ENCODE data around the gene SRC.
A peak's percentile ranks its signal among the peaks of the same experiment; 100 is the strongest.

Gene SRC

GRCh38 chr20:37315452-37316110 is 30.4 kb upstream of the SRC start:
- peak overlapping the region in 1 of 2 donors; percentile 15 for H3K4me3 ChIP-seq (ENCODE audit: low read length in 2 of 2)
- H3K36me3 ChIP-seq (ENCODE audit: control insufficient read depth in 2 of 2, insufficient read depth in 2 of 2, low read length in 2 of 2) = peaks cover 12 to 16% of the 10 kb centered on the region in 2 donors
- H3K4me1 ChIP-seq (ENCODE audit: control insufficient read depth, insufficient read depth, low read length) = peaks cover 42% of the 10 kb centered on the region
- H3K27me3 ChIP-seq (ENCODE audit: control insufficient read depth in 1 of 2, insufficient read depth in 2 of 2, low read length in 2 of 2) = no peaks in the 10 kb centered on the region
- no peaks in the 10 kb centered on the region for H3K9me3 ChIP-seq (ENCODE audit: control insufficient read depth in 2 of 2, low read length in 2 of 2)
- H3K9ac ChIP-seq (ENCODE audit: low read length in 2 of 2) = peak overlapping the region in 1 of 2 donors; percentile 47
- H3K27ac ChIP-seq (ENCODE audit: low read length) = peak overlapping the region; percentile 87

GRCh38 chr20:37316116-37316774 is 29.7 kb upstream of the SRC start:
- peak overlapping the region in 1 of 2 donors; percentile 15 for H3K4me3 ChIP-seq (ENCODE audit: low read length in 2 of 2)
- no peak overlapping the region for H3K9ac ChIP-seq (ENCODE audit: low read length in 2 of 2)
- H3K27ac ChIP-seq (ENCODE audit: low read length) = peak overlapping the region; percentile 87
- H3K4me1 ChIP-seq (ENCODE audit: control insufficient read depth, insufficient read depth, low read length) = peaks cover 39% of the 10 kb centered on the region
- H3K9me3 ChIP-seq (ENCODE audit: control insufficient read depth in 2 of 2, low read length in 2 of 2) = no peaks in the 10 kb centered on the region
- peaks cover 11 to 16% of the 10 kb centered on the region in 2 donors for H3K36me3 ChIP-seq (ENCODE audit: control insufficient read depth in 2 of 2, insufficient read depth in 2 of 2, low read length in 2 of 2)
- H3K27me3 ChIP-seq (ENCODE audit: control insufficient read depth in 1 of 2, insufficient read depth in 2 of 2, low read length in 2 of 2) = no peaks in the 10 kb centered on the region

- Histone ChIP-seq H3K27ac (ENCODE audit: low read length) (no peak overlapping the region), H3K9me3 (ENCODE audit: control insufficient read depth in 2 of 2, low read length in 2 of 2) (no peaks in the 10 kb centered on the region), H3K27me3 (ENCODE audit: control insufficient read depth in 1 of 2, insufficient read depth in 2 of 2, low read length in 2 of 2) (no peaks in the 10 kb centered on the region), H3K9ac (ENCODE audit: low read length in 2 of 2) (no peak overlapping the region), H3K4me1 (ENCODE audit: control insufficient read depth, insufficient read depth, low read length) (peaks cover 38% of the 10 kb centered on the region), H3K4me3 (ENCODE audit: low read length in 2 of 2) (no peak overlapping the region), H3K36me3 (ENCODE audit: control insufficient read depth in 2 of 2, insufficient read depth in 2 of 2, low read length in 2 of 2) (peaks cover 11 to 16% of the 10 kb centered on the region in 2 donors)
These were observed 29.2 kb upstream of the SRC start for GRCh38 chr20:37316775-37317170.

GRCh38 chr20:37317316-37317715 is 28.6 kb upstream of the SRC start:
- no peak overlapping the region for H3K4me3 ChIP-seq (ENCODE audit: low read length in 2 of 2)
- H3K27ac ChIP-seq (ENCODE audit: low read length) = no peak overlapping the region
- peaks cover 33% of the 10 kb centered on the region for H3K4me1 ChIP-seq (ENCODE audit: control insufficient read depth, insufficient read depth, low read length)
- H3K9me3 ChIP-seq (ENCODE audit: control insufficient read depth in 2 of 2, low read length in 2 of 2) = no peaks in the 10 kb centered on the region
- H3K9ac ChIP-seq (ENCODE audit: low read length in 2 of 2) = no peak overlapping the region
- H3K36me3 ChIP-seq (ENCODE audit: control insufficient read depth in 2 of 2, insufficient read depth in 2 of 2, low read length in 2 of 2) = peaks cover 11 to 16% of the 10 kb centered on the region in 2 donors
- H3K27me3 ChIP-seq (ENCODE audit: control insufficient read depth in 1 of 2, insufficient read depth in 2 of 2, low read length in 2 of 2) = no peaks in the 10 kb centered on the region

- Histone ChIP-seq H3K9ac (ENCODE audit: low read length in 2 of 2) (no peak overlapping the region), H3K36me3 (ENCODE audit: control insufficient read depth in 2 of 2, insufficient read depth in 2 of 2, low read length in 2 of 2) (peaks cover 11 to 16% of the 10 kb centered on the region in 2 donors), H3K4me3 (ENCODE audit: low read length in 2 of 2) (no peak overlapping the region), H3K27me3 (ENCODE audit: control insufficient read depth in 1 of 2, insufficient read depth in 2 of 2, low read length in 2 of 2) (no peaks in the 10 kb centered on the region), H3K27ac (ENCODE audit: low read length) (no peak overlapping the region), H3K4me1 (ENCODE audit: control insufficient read depth, insufficient read depth, low read length) (peaks cover 26% of the 10 kb centered on the region), H3K9me3 (ENCODE audit: control insufficient read depth in 2 of 2, low read length in 2 of 2) (no peaks in the 10 kb centered on the region)
These were observed 27.8 kb upstream of the SRC start for GRCh38 chr20:37317994-37318640.

GRCh38 chr20:37319151-37319671 is 26.7 kb upstream of the SRC start:
- no peak overlapping the region for H3K27ac ChIP-seq (ENCODE audit: low read length)
- no peak overlapping the region for H3K9ac ChIP-seq (ENCODE audit: low read length in 2 of 2)
- H3K4me3 ChIP-seq (ENCODE audit: low read length in 2 of 2) = no peak overlapping the region
- no peaks in the 10 kb centered on the region for H3K9me3 ChIP-seq (ENCODE audit: control insufficient read depth in 2 of 2, low read length in 2 of 2)
- H3K36me3 ChIP-seq (ENCODE audit: control insufficient read depth in 2 of 2, insufficient read depth in 2 of 2, low read length in 2 of 2) = peaks cover 11 to 16% of the 10 kb centered on the region in 2 donors
- H3K27me3 ChIP-seq (ENCODE audit: control insufficient read depth in 1 of 2, insufficient read depth in 2 of 2, low read length in 2 of 2) = no peaks in the 10 kb centered on the region
- H3K4me1 ChIP-seq (ENCODE audit: control insufficient read depth, insufficient read depth, low read length) = peaks cover 18% of the 10 kb centered on the region

- peaks cover 18% of the 10 kb centered on the region for H3K4me1 ChIP-seq (ENCODE audit: control insufficient read depth, insufficient read depth, low read length)
- no peaks in the 10 kb centered on the region for H3K36me3 ChIP-seq (ENCODE audit: control insufficient read depth in 2 of 2, insufficient read depth in 2 of 2, low read length in 2 of 2)
- H3K4me3 ChIP-seq (ENCODE audit: low read length in 2 of 2) = no peak overlapping the region
- H3K27ac ChIP-seq (ENCODE audit: low read length) = no peak overlapping the region
- no peaks in the 10 kb centered on the region for H3K9me3 ChIP-seq (ENCODE audit: control insufficient read depth in 2 of 2, low read length in 2 of 2)
- H3K27me3 ChIP-seq (ENCODE audit: control insufficient read depth in 1 of 2, insufficient read depth in 2 of 2, low read length in 2 of 2) = no peaks in the 10 kb centered on the region
- no peak overlapping the region for H3K9ac ChIP-seq (ENCODE audit: low read length in 2 of 2)
These were observed 22.0 kb upstream of the SRC start for GRCh38 chr20:37323985-37324384.

- H3K27me3 ChIP-seq (ENCODE audit: control insufficient read depth in 1 of 2, insufficient read depth in 2 of 2, low read length in 2 of 2) = no peaks in the 10 kb centered on the region
- H3K9ac ChIP-seq (ENCODE audit: low read length in 2 of 2) = no peak overlapping the region
- no peaks in the 10 kb centered on the region for H3K9me3 ChIP-seq (ENCODE audit: control insufficient read depth in 2 of 2, low read length in 2 of 2)
- H3K27ac ChIP-seq (ENCODE audit: low read length) = no peak overlapping the region
- H3K4me3 ChIP-seq (ENCODE audit: low read length in 2 of 2) = no peak overlapping the region
- H3K4me1 ChIP-seq (ENCODE audit: control insufficient read depth, insufficient read depth, low read length) = peaks cover 18% of the 10 kb centered on the region
- H3K36me3 ChIP-seq (ENCODE audit: control insufficient read depth in 2 of 2, insufficient read depth in 2 of 2, low read length in 2 of 2) = no peaks in the 10 kb centered on the region
These were observed 20.7 kb upstream of the SRC start for GRCh38 chr20:37325206-37325605.

GRCh38 chr20:37326666-37327065 is 19.3 kb upstream of the SRC start:
- Histone ChIP-seq H3K27ac (ENCODE audit: low read length) (peak overlapping the region; percentile 70), H3K4me3 (ENCODE audit: low read length in 2 of 2) (no peak overlapping the region), H3K4me1 (ENCODE audit: control insufficient read depth, insufficient read depth, low read length) (peaks cover 24% of the 10 kb centered on the region), H3K9me3 (ENCODE audit: control insufficient read depth in 2 of 2, low read length in 2 of 2) (no peaks in the 10 kb centered on the region), H3K36me3 (ENCODE audit: control insufficient read depth in 2 of 2, insufficient read depth in 2 of 2, low read length in 2 of 2) (no peaks in the 10 kb centered on the region), H3K27me3 (ENCODE audit: control insufficient read depth in 1 of 2, insufficient read depth in 2 of 2, low read length in 2 of 2) (no peaks in the 10 kb centered on the region), H3K9ac (ENCODE audit: low read length in 2 of 2) (no peak overlapping the region)

- no peaks in the 10 kb centered on the region for H3K36me3 ChIP-seq (ENCODE audit: control insufficient read depth in 2 of 2, insufficient read depth in 2 of 2, low read length in 2 of 2)
These were observed 18.2 kb upstream of the SRC start for GRCh38 chr20:37327748-37328147.

More at GRCh38 chr20:37327748-37328147, 18.2 kb upstream of the SRC start:
- H3K4me3 ChIP-seq (ENCODE audit: low read length in 2 of 2) = peak overlapping the region in 1 of 2 donors; percentile 8
- no peaks in the 10 kb centered on the region for H3K27me3 ChIP-seq (ENCODE audit: control insufficient read depth in 1 of 2, insufficient read depth in 2 of 2, low read length in 2 of 2)
- peaks cover 33% of the 10 kb centered on the region for H3K4me1 ChIP-seq (ENCODE audit: control insufficient read depth, insufficient read depth, low read length)
- H3K27ac ChIP-seq (ENCODE audit: low read length) = peak overlapping the region; percentile 70
- H3K9me3 ChIP-seq (ENCODE audit: control insufficient read depth in 2 of 2, low read length in 2 of 2) = no peaks in the 10 kb centered on the region
- H3K9ac ChIP-seq (ENCODE audit: low read length in 2 of 2) = peak overlapping the region in 1 of 2 donors; percentile 50
